ENCODE data around the gene AUTS2. TPM values are rescaled to one million over a fixed set of nuclear protein-coding genes. Genes with fewer than 3 reads are reported as not detected.

The AUTS2 gene
- total RNA-seq, 1 experiment from 2014 or later = 256 TPM

- Mint-ChIP-seq H3K27me3 (ENCODE audit: low read depth) (peaks cover 10% of the 10 kb centered on the region; the same call in 1 of the 2 replicates), H3K4me1 (peaks cover 7 to 8% of the 10 kb centered on the region in 2 experiments), H3K27ac (no peak overlapping the region), H3K4me3 (no peak overlapping the region), H3K36me3 (ENCODE audit: insufficient read depth in 1 of 3, low read depth in 3 of 3) (no peaks in the 10 kb centered on the region), H3K9me3 (no peaks in the 10 kb centered on the region)
- Histone ChIP-seq H3K56ac (ENCODE audit: insufficient read length, low read depth, low read length) (no peak overlapping the region), H3K27ac (ENCODE audit: insufficient read length, low read depth, low read length) (no peak overlapping the region), H3T11ph (ENCODE audit: low read length) (no peak overlapping the region), H3K18ac (ENCODE audit: insufficient read length, low read depth, low read length) (no peak overlapping the region), H3K14ac (ENCODE audit: insufficient read depth, low read length) (no peak overlapping the region), H4K91ac (ENCODE audit: insufficient read length, low read depth, low read length) (no peak overlapping the region), H3K4ac (ENCODE audit: low read depth, low read length) (no peak overlapping the region), H2BK120ac (ENCODE audit: low read depth, low read length, poor library complexity, severe bottlenecking) (no peak overlapping the region), H2BK20ac (ENCODE audit: low read depth, low read length, poor library complexity, severe bottlenecking) (no peak overlapping the region), H3K4me1 (ENCODE audit: insufficient read depth, low read length) (peaks cover 2% of the 10 kb centered on the region; the same call in 1 of the 2 replicates), H4K20me1 (ENCODE audit: control insufficient read depth, insufficient read depth, insufficient read length) (no peaks in the 10 kb centered on the region), H2AFZ (ENCODE audit: low read length) (no peak overlapping the region), H3K79me1 (ENCODE audit: insufficient read depth, low read depth, low read length, poor library complexity, severe bottlenecking) (no peaks in the 10 kb centered on the region), H3K23me2 (ENCODE audit: insufficient read length, low read depth, low read length, poor library complexity, severe bottlenecking) (no peaks in the 10 kb centered on the region), H3K79me2 (ENCODE audit: insufficient read depth, low read length) (no peaks in the 10 kb centered on the region), H3K9me3 (ENCODE audit: control insufficient read depth, low read depth, low read length) (no peaks in the 10 kb centered on the region), H2BK12ac (ENCODE audit: insufficient read length, low read depth, low read length) (no peak overlapping the region), H3K9ac (ENCODE audit: extremely low read depth, insufficient read length, low read length) (no peak overlapping the region), H3K23ac (ENCODE audit: insufficient read length, low read depth, low read length) (no peak overlapping the region), H2BK5ac (ENCODE audit: insufficient read length, low read length) (no peak overlapping the region), H2AK5ac (ENCODE audit: insufficient read length, low read length) (no peak overlapping the region), H3K4me2 (ENCODE audit: insufficient read depth, insufficient read length, low read length) (no peak overlapping the region), H2BK15ac (ENCODE audit: low read depth, low read length) (no peak overlapping the region), H3K27me3 (ENCODE audit: insufficient read depth, low read length) (no peaks in the 10 kb centered on the region), H4K5ac (ENCODE audit: insufficient read length, low read depth, low read length) (no peak overlapping the region), H4K8ac (replicated peaks; ENCODE audit: insufficient read length, low read depth, low read length) (no peak overlapping the region)
- no peak for DNase-seq
- no peak for TF ChIP-seq CTCF (conservative IDR thresholded peaks at IDR 0.05)
- WGBS (ENCODE audit: extremely low coverage, insufficient read length, low lambda C conversion rate) = no CpG with 5 or more reads among the region's 3 CpGs
Measured at GRCh38 chr7:69845721-69846495, 247.6 kb downstream of the AUTS2 start.

Measured in H9 (cell line).